ENCODE data around the gene GGTA1. TPM values are rescaled to one million over a fixed set of nuclear protein-coding genes. Genes with fewer than 3 reads are reported as not detected.

Gene GGTA1
- total RNA-seq, 2 donors from 2014 or later = 0.94 to 4.2 TPM

DNA sequence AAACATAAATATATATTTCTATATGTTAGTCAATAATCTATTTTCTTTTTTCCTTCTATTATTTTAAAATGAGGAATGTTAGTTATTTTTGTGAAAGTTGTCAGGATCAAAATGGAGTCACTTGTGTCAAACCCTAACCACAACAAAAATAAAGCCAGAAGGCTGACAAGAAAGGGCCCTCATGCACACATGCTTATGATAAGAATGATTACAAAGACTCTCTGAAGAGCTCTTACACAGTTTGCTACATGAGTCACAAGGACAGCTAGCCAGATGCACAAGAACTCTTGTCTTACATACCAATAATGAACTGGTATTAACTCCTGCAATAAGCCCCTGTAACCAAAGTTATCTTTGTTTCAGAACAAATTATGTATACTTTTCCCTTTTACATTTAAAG is 64.7 kb downstream of the GGTA1 start:
- Histone ChIP-seq H3K4me1 (no peaks in the 10 kb centered on the region), H3K27ac (no peak overlapping the region), H3K9me3 (no peaks in the 10 kb centered on the region), H3K9ac (ENCODE audit: low read depth in 2 of 2, low read length in 2 of 2) (no peak overlapping the region), H3K27me3 (no peaks in the 10 kb centered on the region), H3K4me3 (no peak overlapping the region), H3K36me3 (no peaks in the 10 kb centered on the region)
- intact Hi-C loops (cut with DNase I) = no loop called here
- TF ChIP-seq, protein P1, sequence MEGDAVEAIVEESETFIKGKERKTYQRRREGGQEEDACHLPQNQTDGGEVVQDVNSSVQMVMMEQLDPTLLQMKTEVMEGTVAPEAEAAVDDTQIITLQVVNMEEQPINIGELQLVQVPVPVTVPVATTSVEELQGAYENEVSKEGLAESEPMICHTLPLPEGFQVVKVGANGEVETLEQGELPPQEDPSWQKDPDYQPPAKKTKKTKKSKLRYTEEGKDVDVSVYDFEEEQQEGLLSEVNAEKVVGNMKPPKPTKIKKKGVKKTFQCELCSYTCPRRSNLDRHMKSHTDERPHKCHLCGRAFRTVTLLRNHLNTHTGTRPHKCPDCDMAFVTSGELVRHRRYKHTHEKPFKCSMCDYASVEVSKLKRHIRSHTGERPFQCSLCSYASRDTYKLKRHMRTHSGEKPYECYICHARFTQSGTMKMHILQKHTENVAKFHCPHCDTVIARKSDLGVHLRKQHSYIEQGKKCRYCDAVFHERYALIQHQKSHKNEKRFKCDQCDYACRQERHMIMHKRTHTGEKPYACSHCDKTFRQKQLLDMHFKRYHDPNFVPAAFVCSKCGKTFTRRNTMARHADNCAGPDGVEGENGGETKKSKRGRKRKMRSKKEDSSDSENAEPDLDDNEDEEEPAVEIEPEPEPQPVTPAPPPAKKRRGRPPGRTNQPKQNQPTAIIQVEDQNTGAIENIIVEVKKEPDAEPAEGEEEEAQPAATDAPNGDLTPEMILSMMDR (IDR thresholded peaks at IDR 0.05) = no peak
- no peak for DNase-seq

DNA sequence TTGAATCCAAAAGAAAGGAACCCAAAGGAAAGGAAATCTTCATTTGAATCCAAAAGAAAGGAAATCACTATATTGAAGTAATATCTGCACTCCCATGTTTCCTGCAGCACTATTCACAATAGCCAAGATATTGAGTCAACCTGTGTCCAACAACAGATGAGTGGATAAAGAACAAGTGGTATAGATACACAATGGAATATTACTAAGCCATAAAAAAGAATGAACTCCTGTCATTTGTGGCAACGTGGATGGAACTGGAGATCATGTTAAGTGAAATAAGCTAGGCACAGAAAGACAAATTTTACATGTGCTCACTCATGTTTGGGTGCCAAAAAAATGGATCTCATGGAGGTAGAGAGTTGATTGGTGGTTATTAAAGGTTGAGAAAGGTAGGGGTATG is 71.7 kb downstream of the GGTA1 start:
- Histone ChIP-seq H3K36me3 (no peaks in the 10 kb centered on the region), H3K9ac (ENCODE audit: low read depth in 2 of 2, low read length in 2 of 2) (no peak overlapping the region), H3K4me3 (no peak overlapping the region), H3K4me1 (no peaks in the 10 kb centered on the region), H3K27me3 (no peaks in the 10 kb centered on the region), H3K27ac (no peak overlapping the region), H3K9me3 (no peaks in the 10 kb centered on the region)
- DNase-seq = no peak
- intact Hi-C loops (cut with DNase I) = no loop called here
- TF ChIP-seq, protein P1 (IDR thresholded peaks at IDR 0.05) = no peak

DNA sequence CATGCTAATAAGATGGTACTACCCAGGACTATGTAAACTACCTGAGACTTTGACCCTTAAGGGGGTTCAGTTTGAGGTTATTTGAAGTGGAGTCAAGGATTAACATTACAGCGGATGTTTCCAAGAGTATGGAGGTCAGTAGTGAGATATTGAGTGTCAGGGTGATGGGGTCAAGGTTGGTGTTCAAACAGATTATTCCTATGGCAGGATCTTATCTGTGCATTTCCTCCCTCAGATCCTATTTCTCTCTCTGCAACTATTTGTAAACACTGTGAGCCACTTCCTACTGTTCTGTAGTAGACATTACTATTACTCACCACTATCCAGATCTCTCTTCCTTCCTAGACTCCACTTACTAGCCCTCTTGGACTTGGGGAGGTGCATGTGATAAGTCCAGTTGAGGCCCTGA is 75.6 kb downstream of the GGTA1 start:
- intact Hi-C loops (cut with DNase I) = no loop called here
- Histone ChIP-seq H3K27me3 (no peaks in the 10 kb centered on the region), H3K36me3 (no peaks in the 10 kb centered on the region), H3K9ac (ENCODE audit: low read depth in 2 of 2, low read length in 2 of 2) (no peak overlapping the region), H3K27ac (no peak overlapping the region), H3K4me3 (no peak overlapping the region), H3K4me1 (no peaks in the 10 kb centered on the region), H3K9me3 (no peaks in the 10 kb centered on the region)
- DNase-seq = no peak
- TF ChIP-seq, protein P1 (IDR thresholded peaks at IDR 0.05) = no peak

DNA sequence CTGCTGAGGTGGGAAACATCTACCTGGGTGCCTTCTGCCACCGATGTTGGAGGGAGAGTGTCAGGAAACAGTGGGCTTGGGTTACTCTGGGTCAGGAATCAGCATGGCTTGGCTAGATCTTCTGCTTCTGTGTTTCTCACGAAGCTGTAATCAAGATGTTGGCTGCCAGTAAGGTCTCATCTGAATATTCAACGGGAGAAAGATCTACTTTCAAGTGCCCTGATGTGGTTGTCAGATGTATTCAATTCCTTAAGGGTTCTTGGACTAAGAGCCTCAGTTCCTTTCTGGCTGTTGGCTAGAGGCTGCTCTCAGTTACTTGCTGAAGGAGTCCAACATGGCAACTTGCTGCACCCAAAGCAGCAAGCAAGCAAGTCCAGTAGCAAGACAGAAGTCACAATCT is 87.7 kb downstream of the GGTA1 start:
- intact Hi-C loops (cut with DNase I) = no loop called here
- no peak overlapping the region for H3K27ac ChIP-seq
- H3K36me3 ChIP-seq = no peaks in the 10 kb centered on the region
- H3K4me1 ChIP-seq = no peaks in the 10 kb centered on the region
- TF ChIP-seq, protein P1 (IDR thresholded peaks at IDR 0.05) = no peak
- H3K9me3 ChIP-seq = no peaks in the 10 kb centered on the region
- H3K27me3 ChIP-seq = no peaks in the 10 kb centered on the region
- H3K4me3 ChIP-seq = no peak overlapping the region
- no peak overlapping the region for H3K9ac ChIP-seq (ENCODE audit: low read depth in 2 of 2, low read length in 2 of 2)
- no peak for DNase-seq

- H3K9me3 ChIP-seq = no peaks in the 10 kb centered on the region
- intact Hi-C loops (cut with DNase I) = no loop called here
- no peak for DNase-seq
Measured at GRCh38 chr9:121405899-121406298, 93.7 kb downstream of the GGTA1 start.

More at GRCh38 chr9:121405899-121406298, 93.7 kb downstream of the GGTA1 start:
- Histone ChIP-seq H3K4me1 (no peaks in the 10 kb centered on the region), H3K36me3 (no peaks in the 10 kb centered on the region), H3K27ac (no peak overlapping the region), H3K9ac (ENCODE audit: low read depth in 2 of 2, low read length in 2 of 2) (no peak overlapping the region), H3K4me3 (no peak overlapping the region), H3K27me3 (no peaks in the 10 kb centered on the region)
- TF ChIP-seq, protein P1 (IDR thresholded peaks at IDR 0.05) = no peak

Other genes with a start within 250 kb of the GGTA1 start
- 100 to 1,000 TPM; 413 to 553 TPM for gene GSN, start 231.7 kb downstream of the GGTA1 start, total RNA-seq
- gene STOM, start 129.6 kb downstream of the GGTA1 start, total RNA-seq = 100 to 1,000 TPM in 1 of 2 donors, 10 to 100 TPM in 1; 58.7 to 110 TPM
- 100 to 1,000 TPM; 126 to 130 TPM for gene DAB2IP, start 151.8 kb upstream of the GGTA1 start, total RNA-seq

All from colonic mucosa (tissue), 4 donors.